ENCODE results near the gene INAFM1. TPM values are rescaled to one million over a fixed set of nuclear protein-coding genes. Genes with fewer than 3 reads are reported as not detected.
A peak's percentile ranks its signal among the peaks of the same experiment; 100 is the strongest.

The INAFM1 gene
- total RNA-seq, 1 experiment from 2014 or later = 5.1 TPM

GRCh38 chr19:47310323-47310722 is 35.6 kb downstream of the INAFM1 start:
- Histone ChIP-seq H3K27ac (ENCODE audit: low read length) (no peak overlapping the region), H3K9me3 (ENCODE audit: low read length) (no peaks in the 10 kb centered on the region), H3K9ac (ENCODE audit: low read length) (no peak overlapping the region), H3K36me3 (ENCODE audit: low read depth, low read length) (no peaks in the 10 kb centered on the region), H4K20me1 (ENCODE audit: low read length) (no peaks in the 10 kb centered on the region), H2AFZ (ENCODE audit: low read length) (no peak overlapping the region), H3K9me2 (replicated peaks; ENCODE audit: low read length) (no peaks in the 10 kb centered on the region), H3K4me2 (ENCODE audit: low read length) (no peak overlapping the region), H3K79me2 (ENCODE audit: low read length) (no peaks in the 10 kb centered on the region), H3K4me3 (ENCODE audit: low read length) (no peak overlapping the region), H3K4me1 (ENCODE audit: insufficient read depth, low read length) (no peaks in the 10 kb centered on the region; the same call in 1 of the 2 replicates), H3F3A (ENCODE audit: low read length, unreplicated experiment) (no peaks in the 10 kb centered on the region), H3K27me3 (ENCODE audit: low read length) (no peaks in the 10 kb centered on the region)
- no peak for TF ChIP-seq CTCF (conservative IDR thresholded peaks at IDR 0.05; ENCODE audit: low read depth, low read length)
- TF ChIP-seq EZH2 (IDR thresholded peaks at IDR 0.05; ENCODE audit: low read length, unreplicated experiment) = no peak
- TF ChIP-seq EZH2phosphoT487 (IDR thresholded peaks at IDR 0.05; ENCODE audit: borderline replicate concordance, low read length) = no peak
- DNase-seq = no peak
- no peak for ATAC-seq
- intact Hi-C loops (cut with micrococcal nuclease) = no loop called here
- no TSS peak for BruUV-seq (replicated peaks)
- POLR2A ChIA-PET (ENCODE audit: unreplicated experiment) = no interaction called here
- CTCF ChIA-PET = no interaction called here

- H3K9ac ChIP-seq (ENCODE audit: low read length) = no peak overlapping the region
- no peaks in the 10 kb centered on the region for H3K9me3 ChIP-seq (ENCODE audit: low read length)
- no peaks in the 10 kb centered on the region for H3K36me3 ChIP-seq (ENCODE audit: low read depth, low read length)
- H3K4me1 ChIP-seq (ENCODE audit: insufficient read depth, low read length) = peaks cover 3% of the 10 kb centered on the region; the same call in 1 of the 2 replicates
- H2AFZ ChIP-seq (ENCODE audit: low read length) = no peak overlapping the region
- DNase-seq (peak; percentile 55), ATAC-seq (no peak)
- CTCF ChIA-PET = no interaction called here
- no peak overlapping the region for H3K4me2 ChIP-seq (ENCODE audit: low read length)
- H3K27ac ChIP-seq (ENCODE audit: low read length) = no peak overlapping the region
- no peaks in the 10 kb centered on the region for H3F3A ChIP-seq (ENCODE audit: low read length, unreplicated experiment)
- H3K27me3 ChIP-seq (ENCODE audit: low read length) = no peaks in the 10 kb centered on the region
- no TSS peak for BruUV-seq (replicated peaks)
- TF ChIP-seq EZH2 (IDR thresholded peaks at IDR 0.05; ENCODE audit: low read length, unreplicated experiment) (no peak), CTCF (conservative IDR thresholded peaks at IDR 0.05; ENCODE audit: low read depth, low read length) (no peak), EZH2phosphoT487 (IDR thresholded peaks at IDR 0.05; ENCODE audit: borderline replicate concordance, low read length) (no peak)
- intact Hi-C loops (cut with micrococcal nuclease) = no loop called here
- no peaks in the 10 kb centered on the region for H3K9me2 ChIP-seq (replicated peaks; ENCODE audit: low read length)
- H4K20me1 ChIP-seq (ENCODE audit: low read length) = no peaks in the 10 kb centered on the region
- H3K79me2 ChIP-seq (ENCODE audit: low read length) = no peaks in the 10 kb centered on the region
- no peak overlapping the region for H3K4me3 ChIP-seq (ENCODE audit: low read length)
- POLR2A ChIA-PET (ENCODE audit: unreplicated experiment) = no interaction called here
These were observed 36.1 kb downstream of the INAFM1 start for GRCh38 chr19:47310819-47311218.

GRCh38 chr19:47312366-47313006 is 37.8 kb downstream of the INAFM1 start:
- ChIA-PET CTCF (no interaction called here), POLR2A (ENCODE audit: unreplicated experiment) (no interaction called here)
- no peak overlapping the region for H3K4me3 ChIP-seq (ENCODE audit: low read length)

More at GRCh38 chr19:47312366-47313006, 37.8 kb downstream of the INAFM1 start:
- no peaks in the 10 kb centered on the region for H3K27me3 ChIP-seq (ENCODE audit: low read length)
- intact Hi-C loops (cut with micrococcal nuclease) = no loop called here
- no peaks in the 10 kb centered on the region for H3K36me3 ChIP-seq (ENCODE audit: low read depth, low read length)
- ATAC-seq (no peak), DNase-seq (no peak)
- no peak overlapping the region for H3K9ac ChIP-seq (ENCODE audit: low read length)
- BruUV-seq (replicated peaks) = no TSS peak
- H3K27ac ChIP-seq (ENCODE audit: low read length) = no peak overlapping the region
- H3K9me2 ChIP-seq (replicated peaks; ENCODE audit: low read length) = no peaks in the 10 kb centered on the region
- H3F3A ChIP-seq (ENCODE audit: low read length, unreplicated experiment) = no peaks in the 10 kb centered on the region
- H3K4me2 ChIP-seq (ENCODE audit: low read length) = no peak overlapping the region
- no peaks in the 10 kb centered on the region for H4K20me1 ChIP-seq (ENCODE audit: low read length)
- H3K4me1 ChIP-seq (ENCODE audit: insufficient read depth, low read length) = peaks cover 3% of the 10 kb centered on the region; the same call in 1 of the 2 replicates
- H3K79me2 ChIP-seq (ENCODE audit: low read length) = no peaks in the 10 kb centered on the region
- TF ChIP-seq CTCF (conservative IDR thresholded peaks at IDR 0.05; ENCODE audit: low read depth, low read length) (no peak), EZH2 (IDR thresholded peaks at IDR 0.05; ENCODE audit: low read length, unreplicated experiment) (no peak), EZH2phosphoT487 (IDR thresholded peaks at IDR 0.05; ENCODE audit: borderline replicate concordance, low read length) (no peak)
- H3K9me3 ChIP-seq (ENCODE audit: low read length) = no peaks in the 10 kb centered on the region
- H2AFZ ChIP-seq (ENCODE audit: low read length) = no peak overlapping the region
